Endothelial cell of umbilical vein (primary cell): Measurements from ENCODE around the gene FTO. TPM values are rescaled to one million over a fixed set of nuclear protein-coding genes. Genes with fewer than 3 reads are reported as not detected.

ENCODE experiments used
- BruUV-seq: library from RNA; stranded (reverse); fragments of 400-500 nt; replicated peaks from 2 replicates; lab custom pipeline; 2021; lab: Mats Ljungman, UMichigan
- CTCF ChIA-PET: fragments of 300-600, 350-600 bp; sonication (Branson Sonifier 250); formaldehyde crosslinking; loops from one replicate; lab custom pipeline; 2021; ENCODE audit warnings: antibody characterized with exemption, inconsistent platforms; lab: Charles Lee
- POLR2A ChIA-PET: fragments of 300-600, 350-600 bp; sonication (Branson Sonifier 250); formaldehyde crosslinking; loops from one replicate; lab custom pipeline; 2021; ENCODE audit warnings: antibody characterized with exemption, inconsistent platforms; lab: Charles Lee
- DNase-seq: peaks from one replicate; pipeline ENCODE4 v3.0.0-alpha.2; 2011; ENCODE audit warnings: low read depth, low spot score
- FAIRE-seq: peaks from 2 replicates; lab custom pipeline; 2011; peaks lifted over from hg19 to GRCh38; lab: Jason Lieb, UNC
- H2AFZ ChIP-seq: 2 replicates; pipeline ENCODE4 v1.6.0; 2012; ENCODE audit warnings: low read depth, low read length, control low read depth, inconsistent platforms
- H3K27ac ChIP-seq: 2 replicates; pipeline ENCODE4 v1.5.1; 2011; ENCODE audit warnings: low read depth, mild to moderate bottlenecking, control low read depth, low read length, moderate library complexity; ENCODE audit not compliant: insufficient read depth
- H3K27me3 ChIP-seq, 2 experiments: 2 replicates each; pipeline versions ENCODE4 v1.6.0 to v1.6.1; 2011; ENCODE audit warnings: low read length in 2 of 2, mixed read lengths in 1 of 2; ENCODE audit not compliant: control insufficient read depth in 2 of 2, insufficient read depth in 2 of 2
- H3K36me3 ChIP-seq, 2 experiments: 2 replicates in 1 of 2; 3 replicates in 1 of 2; pipeline ENCODE4 v1.5.1; 2011; ENCODE audit warnings: low read length in 2 of 2, mild to moderate bottlenecking in 1 of 2, moderate library complexity in 1 of 2; ENCODE audit not compliant: control insufficient read depth in 2 of 2, insufficient read depth in 2 of 2; ENCODE audit errors: extremely low read depth in 1 of 2
- H3K4me1 ChIP-seq: 3 replicates; pipeline ENCODE4 v1.5.1; 2011; ENCODE audit warnings: mild to moderate bottlenecking, low read length; ENCODE audit not compliant: control insufficient read depth, insufficient read depth; ENCODE audit errors: extremely low read depth
- H3K4me2 ChIP-seq: 2 replicates; pipeline ENCODE4 v1.6.1; 2011; ENCODE audit warnings: low read length, control low read depth, mixed read lengths; ENCODE audit not compliant: insufficient read depth
- H3K4me3 ChIP-seq, 3 experiments: fragments of 200-600 bp in 1 of 3; sonication (generic), shearing (Covaris generic) in 1 of 3; replicated peaks in 1 of 3; 2 replicates each; pipeline ENCODE4 v1.5.1; 2011 to 2016; ENCODE audit warnings: control low read depth in 3 of 3, low read length in 3 of 3, mild to moderate bottlenecking in 2 of 3, inconsistent platforms in 1 of 3, low read depth in 1 of 3, moderate library complexity in 1 of 3; ENCODE audit not compliant: insufficient read depth in 1 of 3
- H3K79me2 ChIP-seq: 2 replicates; pipeline ENCODE4 v1.6.0; 2012; ENCODE audit warnings: low read length, inconsistent platforms; ENCODE audit not compliant: control insufficient read depth, insufficient read depth
- H3K9ac ChIP-seq: replicated peaks from 2 replicates; pipeline ENCODE3; 2011; ENCODE audit warnings: low read length, control low read depth; ENCODE audit not compliant: insufficient read depth; ENCODE audit errors: extremely low read depth
- H3K9me1 ChIP-seq: replicated peaks from 3 replicates; pipeline ENCODE4 v1.6.0; 2011; ENCODE audit warnings: mild to moderate bottlenecking, low read length; ENCODE audit not compliant: control insufficient read depth, insufficient read depth; ENCODE audit errors: extremely low read depth
- H3K9me3 ChIP-seq: replicated peaks from 2 replicates; pipeline ENCODE4 v1.5.1; 2012; ENCODE audit warnings: low read length, inconsistent platforms; ENCODE audit not compliant: control insufficient read depth, insufficient read depth
- H4K20me1 ChIP-seq: replicated peaks from 2 replicates; pipeline ENCODE3; 2011; ENCODE audit warnings: mild to moderate bottlenecking, low read length; ENCODE audit not compliant: control insufficient read depth, insufficient read depth; ENCODE audit errors: extremely low read depth
- EZH2 ChIP-seq: IDR thresholded peaks from 2 replicates; pipeline ENCODE4 v1.6.1; 2012; ENCODE audit warnings: borderline replicate concordance, low read depth, mild to moderate bottlenecking, moderate library complexity, low read length, inconsistent platforms; ENCODE audit not compliant: severe bottlenecking
- FOS ChIP-seq: IDR thresholded peaks from 2 replicates; pipeline ENCODE4 v1.6.1; 2011; ENCODE audit warnings: mild to moderate bottlenecking, low read length, moderate library complexity, borderline replicate concordance; ENCODE audit not compliant: insufficient read depth
- GATA2 ChIP-seq: IDR thresholded peaks from 2 replicates; pipeline ENCODE4 v1.7.0; 2011; ENCODE audit warnings: low read depth, mild to moderate bottlenecking, moderate library complexity, mixed read lengths, low read length; ENCODE audit not compliant: insufficient read length, insufficient read depth
- JUN ChIP-seq: IDR thresholded peaks from 2 replicates; pipeline ENCODE4 v1.6.1; 2011; ENCODE audit warnings: borderline replicate concordance, low read depth; ENCODE audit not compliant: insufficient read length, insufficient read depth
- MYC ChIP-seq: IDR thresholded peaks from one replicate; pipeline ENCODE4 v1.6.1; 2011; ENCODE audit warnings: mild to moderate bottlenecking, low read depth, low read length
- POLR2A ChIP-seq: IDR thresholded peaks from 2 replicates; pipeline ENCODE4 v1.6.1; 2012; ENCODE audit warnings: low read depth, mild to moderate bottlenecking, control low read depth, low read length
- POLR2AphosphoS5 ChIP-seq: IDR thresholded peaks from 2 replicates; pipeline ENCODE4 v1.6.1; 2012; ENCODE audit warnings: low read depth, mild to moderate bottlenecking, control low read depth, low read length, moderate library complexity; ENCODE audit not compliant: insufficient read depth
- dilution Hi-C: fragments of 300-500 bp; cut with MboI; formaldehyde crosslinking; loops from one replicate; pipeline ENCODE4 v1.15.0; 2019; ENCODE audit warnings: low sequenced_read_pairs; ENCODE audit not compliant: extremely low pct_ligation_motif_present
- intact Hi-C: fragments of 100-400 bp; cut with micrococcal nuclease; formaldehyde crosslinking; loops from one replicate; pipeline ENCODE4 v1.10.0; 2022
- polyA plus RNA-seq, 4 experiments: library from polyadenylated mRNA; depleted of rRNA in 3 of 4; stranded (reverse) in 3 of 4; unstranded in 1 of 4; fragments of >200 nt; gene quantifications; 2 replicates each; pipeline versions ENCODE4 v1.2.1 to v1.2.3, GENCODE V29; 2011 to 2012; ENCODE audit warnings: missing spikeins in 1 of 4
- total RNA-seq: library from RNA; stranded (reverse); gene quantifications from 2 replicates; pipeline ENCODE4 v1.2.3, GENCODE V29; 2021
- TF ChIP-seq, protein P1 (sequence below): IDR thresholded peaks from 2 replicates; pipeline ENCODE4 v1.6.1; 2011; ENCODE audit not compliant: insufficient read depth, insufficient read length
- TF ChIP-seq, protein P2 (sequence below), 2 donors: IDR thresholded peaks; 1 replicate in 1 of 2; 2 replicates in 1 of 2; pipeline ENCODE4 v1.5.1; 2011; ENCODE audit warnings: low read length in 2 of 2, mild to moderate bottlenecking in 2 of 2, moderate library complexity in 2 of 2, control low read depth in 1 of 2, inconsistent platforms in 1 of 2, low read depth in 1 of 2; ENCODE audit not compliant: insufficient read depth in 1 of 2; ENCODE audit errors: extremely low read depth in 1 of 2

The FTO gene
- total and polyA plus RNA-seq, 2 donors (not counting 3 experiments of a cell fraction or from before 2014, with no cell fraction given) = 48.6 to 87.1 TPM

DNA sequence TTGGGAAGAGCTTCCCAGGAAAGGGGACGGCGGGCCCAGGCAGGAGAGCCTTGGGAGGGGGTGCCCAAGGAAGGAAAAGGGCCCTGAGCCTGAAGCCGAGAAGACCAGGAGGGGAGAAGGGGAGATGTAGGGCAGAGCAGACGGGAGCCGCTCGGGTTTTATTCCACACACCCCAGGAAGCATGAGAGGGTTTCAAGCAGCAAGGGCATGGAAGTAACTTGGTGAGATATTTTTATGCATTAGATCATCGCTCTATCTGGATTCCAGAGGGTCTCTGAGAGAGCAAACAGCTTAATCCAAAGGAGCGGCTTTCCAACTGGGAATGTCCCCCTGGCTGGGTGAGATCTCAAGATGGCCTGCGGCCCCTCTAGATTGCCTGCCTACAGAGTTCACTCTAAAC is 411.6 kb downstream of the FTO start:
- no peaks in the 10 kb centered on the region for H3K9me1 ChIP-seq
- dilution Hi-C loops (no loop called here), intact Hi-C loops (no loop called here)
- TF ChIP-seq GATA2 = no peak
- TF ChIP-seq EZH2 = no peak
- no peak for TF ChIP-seq MYC
- TF ChIP-seq POLR2A = no peak
- no peak for TF ChIP-seq JUN
- TF ChIP-seq, protein P1, sequence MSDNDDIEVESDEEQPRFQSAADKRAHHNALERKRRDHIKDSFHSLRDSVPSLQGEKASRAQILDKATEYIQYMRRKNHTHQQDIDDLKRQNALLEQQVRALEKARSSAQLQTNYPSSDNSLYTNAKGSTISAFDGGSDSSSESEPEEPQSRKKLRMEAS = no peak
- TF ChIP-seq, protein P2, sequence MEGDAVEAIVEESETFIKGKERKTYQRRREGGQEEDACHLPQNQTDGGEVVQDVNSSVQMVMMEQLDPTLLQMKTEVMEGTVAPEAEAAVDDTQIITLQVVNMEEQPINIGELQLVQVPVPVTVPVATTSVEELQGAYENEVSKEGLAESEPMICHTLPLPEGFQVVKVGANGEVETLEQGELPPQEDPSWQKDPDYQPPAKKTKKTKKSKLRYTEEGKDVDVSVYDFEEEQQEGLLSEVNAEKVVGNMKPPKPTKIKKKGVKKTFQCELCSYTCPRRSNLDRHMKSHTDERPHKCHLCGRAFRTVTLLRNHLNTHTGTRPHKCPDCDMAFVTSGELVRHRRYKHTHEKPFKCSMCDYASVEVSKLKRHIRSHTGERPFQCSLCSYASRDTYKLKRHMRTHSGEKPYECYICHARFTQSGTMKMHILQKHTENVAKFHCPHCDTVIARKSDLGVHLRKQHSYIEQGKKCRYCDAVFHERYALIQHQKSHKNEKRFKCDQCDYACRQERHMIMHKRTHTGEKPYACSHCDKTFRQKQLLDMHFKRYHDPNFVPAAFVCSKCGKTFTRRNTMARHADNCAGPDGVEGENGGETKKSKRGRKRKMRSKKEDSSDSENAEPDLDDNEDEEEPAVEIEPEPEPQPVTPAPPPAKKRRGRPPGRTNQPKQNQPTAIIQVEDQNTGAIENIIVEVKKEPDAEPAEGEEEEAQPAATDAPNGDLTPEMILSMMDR (IDR thresholded peaks at IDR 0.05; ENCODE audit: extremely low read depth in 1 of 2, insufficient read depth in 1 of 2, low read depth in 1 of 2, low read length in 2 of 2) = no peak
- no peak for TF ChIP-seq FOS
- TF ChIP-seq POLR2AphosphoS5 = no peak
- no peaks in the 10 kb centered on the region for H3K27me3 ChIP-seq
- peaks cover 0 to 4% of the 10 kb centered on the region in 2 experiments for H3K36me3 ChIP-seq
- H3K9me3 ChIP-seq = no peaks in the 10 kb centered on the region
- POLR2A ChIA-PET = no interaction called here
- no peaks in the 10 kb centered on the region for H4K20me1 ChIP-seq
- H3K9ac ChIP-seq = no peak overlapping the region
- no peaks in the 10 kb centered on the region for H3K4me1 ChIP-seq
- no peaks in the 10 kb centered on the region for H3K79me2 ChIP-seq
- no peak overlapping the region for H3K4me2 ChIP-seq
- H3K4me3 ChIP-seq = no peak overlapping the region
- no peak overlapping the region for H2AFZ ChIP-seq
- FAIRE-seq (no peak), DNase-seq (no peak)
- CTCF ChIA-PET = interaction anchor here (0.8 kb wide), 1 partner anchor 11 kb away, joined by 3 read pairs; no protein-coding TSS in a partner anchor
- no TSS peak for BruUV-seq
- H3K27ac ChIP-seq = no peak overlapping the region
